Stimulated activated CD8-positive, alpha-beta memory T cell treated with anti-CD3 and anti-CD28 coated beads, Interleukin-12 subunit alpha, Interleukin-12 subunit beta, amount 100 ng/mL, for 24 hours (primary cell): Measurements from ENCODE around the gene XPR1.
"Not testable (repeated sequence)": the region's sequence is repeated elsewhere in the genome, so short reads cannot be mapped to it uniquely, and the experiment has no call there.

Experiments used
- DNase-seq: peaks from one replicate; pipeline ENCODE4 v3.0.0-alpha.2; 2020; ENCODE audit errors: extremely low read depth

Gene XPR1

GRCh38 chr1:180785291-180785690 is 153.5 kb downstream of the XPR1 start:
- no peak for DNase-seq

- no peak for DNase-seq
Measured at GRCh38 chr1:180785887-180786286, 154.1 kb downstream of the XPR1 start.

GRCh38 chr1:180786624-180787023 is 154.8 kb downstream of the XPR1 start:
- DNase-seq: no peak

- DNase-seq: no peak
Measured at GRCh38 chr1:180787628-180788307, 155.9 kb downstream of the XPR1 start.

- DNase-seq: no peak
Measured at GRCh38 chr1:180789460-180789859, 157.6 kb downstream of the XPR1 start.

GRCh38 chr1:180791152-180791551 is 159.3 kb downstream of the XPR1 start:
- DNase-seq: not testable (repeated sequence)

GRCh38 chr1:180791806-180792205 is 160.0 kb downstream of the XPR1 start:
- DNase-seq: no peak

GRCh38 chr1:180793451-180793850 is 161.6 kb downstream of the XPR1 start:
- DNase-seq: no peak

DNA sequence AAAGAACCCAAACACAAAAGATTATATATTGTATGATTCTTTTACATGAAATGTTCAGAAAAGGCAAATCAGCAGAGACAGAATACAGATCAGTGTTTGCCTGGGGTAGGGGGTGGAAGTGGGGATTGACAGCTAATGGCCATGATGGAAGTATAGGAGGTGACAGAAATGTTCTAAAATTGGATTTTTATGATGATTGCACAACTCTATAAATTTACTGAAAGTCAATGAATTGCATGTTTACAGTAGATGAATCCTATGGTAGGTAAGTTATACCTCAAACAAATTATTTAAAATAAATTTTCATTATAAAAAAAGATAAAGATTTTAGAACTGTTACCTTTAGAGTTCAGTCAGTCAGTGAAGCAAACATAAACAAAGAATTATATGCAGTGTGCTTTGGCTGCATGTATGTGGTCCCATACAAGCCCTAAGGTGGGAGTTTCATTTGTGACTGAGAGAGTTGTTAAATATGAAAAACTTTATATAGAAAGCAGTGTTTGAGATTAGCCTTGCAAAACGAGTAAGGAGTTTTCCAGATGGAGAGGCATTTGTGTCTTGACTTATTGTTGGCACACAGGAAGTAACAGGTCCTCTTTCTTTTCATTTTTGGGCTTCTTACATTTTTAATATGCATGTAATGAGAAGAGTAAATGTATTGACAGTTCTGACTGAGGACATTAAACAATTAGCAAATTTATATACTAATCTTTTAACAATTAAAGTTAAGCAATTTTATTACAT is 165.2 kb downstream of the XPR1 start:
- no peak for DNase-seq

DNA sequence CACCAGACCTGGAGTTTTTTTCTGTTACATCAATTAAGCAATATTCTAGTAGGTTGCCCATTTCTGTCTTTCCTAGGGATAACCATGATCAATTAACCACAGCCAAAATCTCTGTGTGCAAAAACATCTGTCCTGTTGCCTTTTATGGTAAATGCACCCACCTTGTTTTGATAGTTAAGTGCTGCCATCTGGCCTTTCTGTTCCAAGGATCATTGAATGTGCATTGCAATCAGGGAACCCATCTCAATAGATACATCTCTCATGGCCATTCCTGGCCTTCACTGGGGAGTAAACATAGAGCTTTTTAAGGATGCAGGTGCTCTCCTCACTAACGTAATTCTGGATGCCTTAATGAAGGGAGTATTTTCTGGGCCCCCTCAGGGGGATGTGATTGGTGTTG is 169.1 kb downstream of the XPR1 start:
- DNase-seq: no peak

GRCh38 chr1:180802813-180803212 is 171.0 kb downstream of the XPR1 start:
- no peak for DNase-seq

DNA sequence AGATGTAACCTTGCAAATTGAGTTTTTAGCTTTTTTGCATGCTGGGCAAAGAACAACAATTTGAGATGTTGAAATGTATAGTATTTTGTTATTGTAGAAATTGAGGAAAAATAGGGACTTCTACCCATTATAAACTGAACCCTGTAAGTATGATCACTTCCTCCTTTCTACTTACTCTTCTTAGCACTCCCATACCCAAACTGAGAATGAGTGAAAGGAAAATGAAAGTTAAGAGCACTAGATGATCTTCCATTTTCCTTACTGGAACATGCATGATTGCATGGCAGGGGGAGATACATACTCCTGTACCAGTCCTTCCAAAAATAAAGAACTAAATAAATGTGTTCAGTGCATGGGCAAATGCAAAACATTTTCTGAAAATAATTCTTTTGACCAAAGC is 173.5 kb downstream of the XPR1 start:
- no peak for DNase-seq

GRCh38 chr1:180811298-180811697 is 179.5 kb downstream of the XPR1 start:
- no peak for DNase-seq

- DNase-seq: no peak
Measured at GRCh38 chr1:180811886-180812285, 180.1 kb downstream of the XPR1 start.

GRCh38 chr1:180814258-180814657 is 182.4 kb downstream of the XPR1 start:
- DNase-seq: no peak

DNA sequence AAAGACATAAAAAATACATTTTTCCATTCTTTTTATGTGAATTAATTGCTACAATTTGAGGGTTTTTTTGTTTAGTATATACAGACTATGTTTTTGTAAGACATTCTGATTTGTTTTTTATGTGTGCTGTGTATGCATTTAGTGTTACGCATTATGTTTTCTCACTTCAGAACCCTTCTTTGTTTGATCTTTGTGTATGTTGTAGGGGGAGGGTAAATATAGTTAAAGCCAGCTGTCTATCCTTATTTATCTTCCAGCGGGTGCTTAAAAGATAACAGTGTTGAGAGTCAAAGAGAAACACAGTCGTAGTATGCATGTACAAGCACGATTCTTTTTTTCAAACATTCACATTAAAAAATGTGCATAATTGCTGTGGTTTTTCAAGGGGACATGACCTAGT is 183.4 kb downstream of the XPR1 start:
- no peak for DNase-seq

- no peak for DNase-seq
Measured at GRCh38 chr1:180816132-180816531, 184.3 kb downstream of the XPR1 start.

GRCh38 chr1:180821970-180822369 is 190.1 kb downstream of the XPR1 start:
- no peak for DNase-seq

DNA sequence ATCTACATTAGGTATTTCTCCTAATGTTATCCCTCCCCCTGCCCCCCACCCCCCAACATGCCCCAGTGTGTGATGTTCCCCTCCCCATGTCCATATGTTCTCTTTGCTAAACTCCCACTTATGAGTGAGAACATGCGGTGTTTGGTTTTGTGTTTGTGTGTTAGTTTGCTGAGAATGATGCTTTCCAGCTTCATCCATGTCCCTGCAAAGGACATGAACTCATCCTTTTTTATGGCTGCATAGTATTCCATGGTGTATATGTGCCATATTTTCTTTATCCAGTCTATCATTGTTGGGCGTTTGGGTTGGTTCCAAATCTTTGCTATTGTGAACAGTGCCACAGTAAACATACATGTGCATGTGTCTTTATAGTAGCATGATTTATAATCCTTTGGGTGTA is 199.7 kb downstream of the XPR1 start:
- not testable (repeated sequence) for DNase-seq

- not testable (repeated sequence) for DNase-seq
Measured at GRCh38 chr1:180833180-180833579, 201.4 kb downstream of the XPR1 start.

- DNase-seq: no peak
Measured at GRCh38 chr1:180836449-180836848, 204.6 kb downstream of the XPR1 start.

DNA sequence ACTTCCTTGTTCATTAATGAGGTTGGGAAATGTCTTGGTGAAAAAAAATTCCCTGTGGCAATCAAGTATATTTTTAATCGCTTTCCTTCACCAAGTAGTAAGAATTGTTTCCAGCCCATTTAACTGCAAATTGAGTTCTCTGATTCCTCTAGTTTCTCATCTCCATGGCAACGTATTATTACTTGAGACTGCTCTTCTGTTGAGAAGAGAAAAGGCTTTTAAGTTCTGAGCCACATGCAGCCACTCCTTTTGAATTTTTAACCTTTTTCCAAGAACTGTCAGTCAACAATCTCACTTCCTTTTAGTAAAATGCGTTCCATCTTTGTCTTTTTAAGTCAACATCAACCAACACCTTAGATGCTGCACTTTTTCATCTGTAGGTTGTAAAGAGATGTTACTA is 205.2 kb downstream of the XPR1 start:
- DNase-seq: no peak

- DNase-seq: no peak
Measured at GRCh38 chr1:180838535-180838934, 206.7 kb downstream of the XPR1 start.

- DNase-seq: no peak
Measured at GRCh38 chr1:180839547-180839946, 207.7 kb downstream of the XPR1 start.
